Muscle of back (tissue), 11 donors: ENCODE data around the gene PTPRA. TPM values are rescaled to one million over a fixed set of nuclear protein-coding genes. Genes with fewer than 3 reads are reported as not detected.
"Not testable (repeated sequence)": the region's sequence is repeated elsewhere in the genome, so short reads cannot be mapped to it uniquely, and the experiment has no call there.

Source experiments
- DNase-seq, 3 donors: peaks; one replicate each; pipeline versions ENCODE4 v3.0.0 to v3.0.0-alpha.2; 2013
- polyA plus RNA-seq, 10 donors: library from polyadenylated mRNA; unstranded; fragments of 120-200 nt; gene quantifications; one replicate each; pipeline ENCODE4 v1.2.1, GENCODE V29; 2013; ENCODE audit not compliant: insufficient read length in 10 of 10

PTPRA gene
- polyA plus RNA-seq, 10 donors = 41.8 to 59.8 (median 52.2) TPM

- peak; percentile 27 to 80 (median 61) for DNase-seq
These were observed 169.3 kb downstream of the PTPRA start for GRCh38 chr20:3042625-3043024.

GRCh38 chr20:3043322-3043721 lies 170.0 kb downstream of the PTPRA start, which contains the start of gene GNRH2:
TSS of gene GNRH2 (plus strand) at chr20:3043622. CDS start at chr20:3044415, 793 bp downstream.
- DNase-seq = peak in 1 of 3 donors; percentile 21

- peak in 1 of 3 donors; percentile 18 for DNase-seq
These were observed 171.2 kb downstream of the PTPRA start for GRCh38 chr20:3044336-3044965.

GRCh38 chr20:3045042-3045815 lies 171.9 kb downstream of the PTPRA start:
- peak in 1 of 3 donors; percentile 20 for DNase-seq

GRCh38 chr20:3045816-3046676 lies 172.8 kb downstream of the PTPRA start, which contains the start of gene MRPS26:
TSS of gene MRPS26 (plus strand) at chr20:3046052. CDS start at chr20:3046069, 17 bp downstream.
- peak; percentile 86 to 98 (median 95) for DNase-seq

GRCh38 chr20:3046677-3047462 lies 173.6 kb downstream of the PTPRA start:
- DNase-seq = no peak

- no peak for DNase-seq
These were observed 174.5 kb downstream of the PTPRA start for GRCh38 chr20:3047486-3048419.

- no peak for DNase-seq
These were observed 178.2 kb downstream of the PTPRA start for GRCh38 chr20:3051385-3052019.

GRCh38 chr20:3059489-3059888 lies 186.2 kb downstream of the PTPRA start:
- no peak for DNase-seq

GRCh38 chr20:3064119-3064518 lies 190.8 kb downstream of the PTPRA start:
- not testable (repeated sequence) for DNase-seq

GRCh38 chr20:3067139-3068014 lies 194.1 kb downstream of the PTPRA start:
- no peak for DNase-seq

GRCh38 chr20:3068075-3068474 lies 194.8 kb downstream of the PTPRA start:
- DNase-seq = no peak

GRCh38 chr20:3068986-3069900 lies 196.0 kb downstream of the PTPRA start:
- no peak for DNase-seq

GRCh38 chr20:3070725-3071124 lies 197.4 kb downstream of the PTPRA start:
- DNase-seq = no peak

- no peak for DNase-seq
These were observed 198.0 kb downstream of the PTPRA start for GRCh38 chr20:3071266-3071609.

GRCh38 chr20:3071610-3072529 lies 198.6 kb downstream of the PTPRA start, which contains the start of gene OXT:
TSS of gene OXT (plus strand) at chr20:3071620. CDS start at chr20:3071656, 36 bp downstream.
- peak in 2 of 3 donors; percentile 41 to 72 for DNase-seq
